Anterior cingulate cortex (tissue), 58 donors: ENCODE data around the gene EME2.

Source experiments
- DNase-seq, 58 donors: peaks; one replicate each; lab custom pipeline; 2025; lab: John Stamatoyannopoulos, UW

The EME2 gene

GRCh38 chr16:1775846-1776671 is 3.4 kb downstream of the EME2 start:
- no peak for DNase-seq

- no peak for DNase-seq
Observed at GRCh38 chr16:1776672-1776955, 4.0 kb downstream of the EME2 start.

GRCh38 chr16:1776991-1777374 is 4.4 kb downstream of the EME2 start:
- no peak for DNase-seq

- DNase-seq = no peak
Observed at GRCh38 chr16:1777375-1778199, 5.0 kb downstream of the EME2 start.

- DNase-seq = no peak
Observed at GRCh38 chr16:1778200-1779179, 5.9 kb downstream of the EME2 start.

GRCh38 chr16:1779234-1779701 is 6.7 kb downstream of the EME2 start:
- no peak for DNase-seq

GRCh38 chr16:1779741-1780676 is 7.4 kb downstream of the EME2 start:
- no peak for DNase-seq

- DNase-seq = no peak
Observed at GRCh38 chr16:1780677-1781072, 8.1 kb downstream of the EME2 start.

GRCh38 chr16:1781254-1781653 is 8.6 kb downstream of the EME2 start:
- no peak for DNase-seq

- peak in 1 of 58 donors; percentile 41 for DNase-seq
Observed at GRCh38 chr16:1781758-1782407, 9.3 kb downstream of the EME2 start.

- DNase-seq = peak; percentile 95 to 100 (median 100)
Observed at GRCh38 chr16:1782408-1783264, 10.0 kb downstream of the EME2 start, which contains the start of the genes NUBP2 and SPSB3. Gene NUBP2, plus strand, starts transcription at chr16:1782960. Its CDS starts 61 bp downstream, at chr16:1783021. Gene SPSB3, minus strand, starts transcription at chr16:1782571. Its CDS starts 1,088 bp downstream, at chr16:1781483.

- no peak for DNase-seq
Observed at GRCh38 chr16:1784977-1785845, 12.6 kb downstream of the EME2 start.

- no peak for DNase-seq
Observed at GRCh38 chr16:1785846-1786170, 13.2 kb downstream of the EME2 start.

GRCh38 chr16:1786242-1787055 is 13.8 kb downstream of the EME2 start:
- DNase-seq = no peak

- DNase-seq = no peak
Observed at GRCh38 chr16:1787056-1787321, 14.4 kb downstream of the EME2 start.
